Esophagus squamous epithelium (tissue), 5 donors: ENCODE results near the gene SERINC3. TPM values are rescaled to one million over a fixed set of nuclear protein-coding genes. Genes with fewer than 3 reads are reported as not detected.

ENCODE experiments used
- DNase-seq: peaks from one replicate; lab custom pipeline; 2025; lab: John Stamatoyannopoulos, UW
- H3K27ac ChIP-seq, 4 donors: fragments of 200-600 bp; sonication (generic); one replicate each; pipeline ENCODE4 v1.5.1; 2016 to 2019; ENCODE audit warnings: mild to moderate bottlenecking in 1 of 4
- H3K27me3 ChIP-seq, 4 donors: fragments of 200-600 bp; sonication (generic); 1 replicate in 3 of 4; 2 replicates in 1 of 4; pipeline versions ENCODE4 v1.5.1 to v1.6.0; 2017 to 2021; ENCODE audit warnings: antibody characterized with exemption in 1 of 4
- H3K36me3 ChIP-seq, 3 donors: fragments of 200-600 bp; sonication (generic); one replicate each; pipeline ENCODE4 v1.5.1; 2016 to 2019
- H3K4me1 ChIP-seq, 3 donors: fragments of 200-600 bp; sonication (generic); one replicate each; pipeline ENCODE4 v1.5.1; 2017 to 2019
- H3K4me3 ChIP-seq, 4 donors: fragments of 200-600 bp; sonication (generic); 1 replicate in 3 of 4; 2 replicates in 1 of 4; pipeline ENCODE4 v1.5.1; 2016 to 2019; ENCODE audit warnings: mild to moderate bottlenecking in 2 of 4, moderate library complexity in 1 of 4
- H3K9me3 ChIP-seq, 3 donors: fragments of 200-600 bp; sonication (generic); one replicate each; pipeline ENCODE4 v1.5.1; 2016 to 2019
- CTCF ChIP-seq, 6 experiments: fragments of 450-650 bp in 4 of 6; fragments of 200-600 bp in 2 of 6; sonication (generic) in 2 of 6; IDR thresholded peaks; one replicate each; pipeline ENCODE4 v1.5.1; 2016 to 2019; ENCODE audit warnings: antibody characterized with exemption in 6 of 6, mild to moderate bottlenecking in 4 of 6, moderate library complexity in 4 of 6
- POLR2A ChIP-seq, 4 donors: fragments of 450-650 bp; IDR thresholded peaks; one replicate each; pipeline ENCODE4 v1.6.1; 2017; ENCODE audit warnings: antibody characterized with exemption in 4 of 4, mild to moderate bottlenecking in 4 of 4, moderate library complexity in 3 of 4
- WGBS, 2 donors: methylation state at CpG; one replicate each; pipeline ENCODE4 v1.1.5; 2018; 5-methylcytosine and 5-hydroxymethylcytosine counted together
- intact Hi-C: fragments of 100-400 bp; cut with DNase I; formaldehyde crosslinking; loops from one replicate; pipeline ENCODE4 v1.15.0; 2022
- total RNA-seq, 4 donors: library from RNA; depleted of rRNA; stranded (reverse); fragments of >200 nt; gene quantifications; one replicate each; pipeline ENCODE4 v1.1.0, GENCODE V29; 2016
- donor health status: DM: yes; HTN: yes; CAD: no.

SERINC3 gene
- total RNA-seq, 4 donors from 2014 or later, result 41.7 to 83.9 (median 59.4) TPM

- H3K9me3 ChIP-seq, result no peaks in the 10 kb centered on the region
- TF ChIP-seq POLR2A (IDR thresholded peaks at IDR 0.05) (no peak), CTCF (IDR thresholded peaks at IDR 0.05) (no peak)
- H3K4me3 ChIP-seq, result no peak overlapping the region
- DNase-seq, result no peak
- H3K27me3 ChIP-seq, result no peaks in the 10 kb centered on the region
- 54 to 68% methylated on average over 2 of the region's 2 CpGs for WGBS, 2 donors
- H3K27ac ChIP-seq, result peak overlapping the region in 2 of 4 donors; percentile 10 to 19
- H3K4me1 ChIP-seq, result peaks cover 0 to 3% (median 0%) of the 10 kb centered on the region in 3 donors
- intact Hi-C loops, result no loop called here
- H3K36me3 ChIP-seq, result peaks cover 17 to 98% (median 19%) of the 10 kb centered on the region in 3 donors
Measured at GRCh38 chr20:44485830-44486198, 36.1 kb downstream of the SERINC3 start.

GRCh38 chr20:44485078-44485829 lies 36.6 kb downstream of the SERINC3 start:
- WGBS, 2 donors, result 79 to 81% methylated on average over 7 of the region's 7 CpGs
- Histone ChIP-seq H3K9me3 (no peaks in the 10 kb centered on the region), H3K4me3 (no peak overlapping the region), H3K27me3 (no peaks in the 10 kb centered on the region), H3K36me3 (peaks cover 19 to 98% (median 22%) of the 10 kb centered on the region in 3 donors), H3K27ac (peak overlapping the region in 2 of 4 donors; percentile 10 to 19), H3K4me1 (no peaks in the 10 kb centered on the region)
- intact Hi-C loops, result no loop called here
- no peak for TF ChIP-seq POLR2A (IDR thresholded peaks at IDR 0.05)
- no peak for TF ChIP-seq CTCF (IDR thresholded peaks at IDR 0.05)
- no peak for DNase-seq

GRCh38 chr20:44483112-44483511 lies 38.8 kb downstream of the SERINC3 start:
- no peak overlapping the region for H3K4me3 ChIP-seq
- H3K36me3 ChIP-seq, result peaks cover 8 to 85% (median 8%) of the 10 kb centered on the region in 3 donors
- DNase-seq, result no peak
- H3K4me1 ChIP-seq, result no peaks in the 10 kb centered on the region
- TF ChIP-seq POLR2A (IDR thresholded peaks at IDR 0.05), result no peak
- no peak for TF ChIP-seq CTCF (IDR thresholded peaks at IDR 0.05)
- H3K9me3 ChIP-seq, result no peaks in the 10 kb centered on the region
- 94% methylated on average over 3 of the region's 5 CpGs; no CpG with 5 or more reads in 1 of the 2 donors for WGBS, 2 donors
- H3K27me3 ChIP-seq, result no peaks in the 10 kb centered on the region
- no peak overlapping the region for H3K27ac ChIP-seq
- intact Hi-C loops, result no loop called here

- intact Hi-C loops, result no loop called here
- DNase-seq, result no peak
- peaks cover 0 to 6% (median 2%) of the 10 kb centered on the region in 3 donors for H3K4me1 ChIP-seq
Measured at GRCh38 chr20:44481719-44482416, 40.0 kb downstream of the SERINC3 start.

More at GRCh38 chr20:44481719-44482416, 40.0 kb downstream of the SERINC3 start:
- no peak overlapping the region for H3K4me3 ChIP-seq
- H3K27me3 ChIP-seq, result no peaks in the 10 kb centered on the region
- TF ChIP-seq POLR2A (IDR thresholded peaks at IDR 0.05), result no peak
- TF ChIP-seq CTCF (IDR thresholded peaks at IDR 0.05), result no peak
- WGBS, 2 donors, result 45 to 77% methylated on average over 5 of the region's 6 CpGs
- H3K27ac ChIP-seq, result no peak overlapping the region
- no peaks in the 10 kb centered on the region for H3K9me3 ChIP-seq
- H3K36me3 ChIP-seq, result peaks cover 0 to 72% (median 8%) of the 10 kb centered on the region in 3 donors
